A549 (cell line): ENCODE data around the gene SLC23A3.

Source experiments
- CBX2 ChIP-seq: fragments of 200-600 bp; sonication (generic); IDR thresholded peaks from 2 replicates; pipeline ENCODE4 v1.6.1; 2016; ENCODE audit warnings: low read depth, mild to moderate bottlenecking, borderline replicate concordance
- CBX8 ChIP-seq: fragments of 200-600 bp; sonication (generic); IDR thresholded peaks from 2 replicates; pipeline ENCODE4 v1.6.1; 2016
- CTCF ChIP-seq: fragments of >200 bp; sonication (Bioruptor Twin); formaldehyde crosslinking; IDR thresholded peaks from 3 replicates; pipeline ENCODE4 v1.5.1; 2016
- E2F6 ChIP-seq: IDR thresholded peaks from 2 replicates; pipeline ENCODE4 v1.6.1; 2012; ENCODE audit warnings: low read depth, borderline replicate concordance
- EP300 ChIP-seq, 2 experiments: fragments of >200 bp; sonication (Bioruptor Twin); formaldehyde crosslinking; IDR thresholded peaks; 2 replicates in 1 of 2; 3 replicates in 1 of 2; pipeline ENCODE4 v1.6.1; 2016 to 2017
- FOSL2 ChIP-seq, 2 experiments: fragments of 450-650 bp in 1 of 2; fragments of >200 bp in 1 of 2; sonication (Bioruptor Twin) in 1 of 2; formaldehyde crosslinking; IDR thresholded peaks; 2 replicates each; pipeline versions ENCODE4 v1.5.0 to v1.6.1; 2016 to 2020; ENCODE audit warnings: mild to moderate bottlenecking in 1 of 2, moderate library complexity in 1 of 2
- GATA3 ChIP-seq: IDR thresholded peaks from 2 replicates; pipeline ENCODE4 v1.6.1; 2012; ENCODE audit warnings: borderline replicate concordance
- MAX ChIP-seq: IDR thresholded peaks from 2 replicates; pipeline ENCODE4 v1.6.1; 2012
- POLR2A ChIP-seq: IDR thresholded peaks from 2 replicates; pipeline ENCODE4 v1.6.1; 2012; ENCODE audit warnings: mild to moderate bottlenecking, low read length
- RAD21 ChIP-seq, 2 experiments: fragments of >200 bp in 1 of 2; sonication (Bioruptor Twin) in 1 of 2; formaldehyde crosslinking in 1 of 2; IDR thresholded peaks in 1 of 2; conservative IDR thresholded peaks in 1 of 2; 2 replicates in 1 of 2; 3 replicates in 1 of 2; pipeline ENCODE4 v1.6.1; 2012 to 2018; ENCODE audit warnings: inconsistent platforms in 1 of 2
- RNF2 ChIP-seq: fragments of 200-600 bp; sonication (generic); IDR thresholded peaks from 2 replicates; pipeline ENCODE4 v1.6.1; 2016; ENCODE audit warnings: low read depth, mild to moderate bottlenecking, antibody characterized with exemption, moderate library complexity, borderline replicate concordance
- ZFP36 ChIP-seq: fragments of 450-650 bp; IDR thresholded peaks from 2 replicates; pipeline ENCODE4 v1.6.1; 2014; ENCODE audit warnings: borderline replicate concordance; ENCODE audit not compliant: partially characterized antibody
- ZNF302 ChIP-seq: fragments of 250-450 bp; sonication (Bioruptor Pico); IDR thresholded peaks from 2 replicates; pipeline ENCODE4 v1.9.0; 2021; ENCODE audit warnings: inconsistent platforms, mild to moderate bottlenecking, moderate library complexity

GRCh38 chr2:219198974-219199373 is 29.1 kb upstream of the SLC23A3 start:
- TF ChIP-seq ZFP36 (no peak), CTCF (no peak), RAD21 (conservative IDR thresholded peaks at IDR 0.05 in 1 of 2, IDR thresholded peaks at IDR 0.05 in 1 of 2) (no peak), FOSL2 (IDR thresholded peaks at IDR 0.05) (no peak), FOSL2 (CRISPR knock-in tag; IDR thresholded peaks at IDR 0.05) (no peak), CBX8 (no peak), GATA3 (no peak), EP300 (IDR thresholded peaks at IDR 0.05) (no peak), MAX (no peak), CBX2 (no peak), ZNF302 (CRISPR knock-in tag) (no peak), RNF2 (no peak), POLR2A (no peak), E2F6 (no peak)
